NCI-H82 (cell line): ENCODE data around the gene ONECUT2.

Source experiments
- DNase-seq: peaks from one replicate; lab custom pipeline; 2025; lab: John Stamatoyannopoulos, UW

ONECUT2 gene

DNA sequence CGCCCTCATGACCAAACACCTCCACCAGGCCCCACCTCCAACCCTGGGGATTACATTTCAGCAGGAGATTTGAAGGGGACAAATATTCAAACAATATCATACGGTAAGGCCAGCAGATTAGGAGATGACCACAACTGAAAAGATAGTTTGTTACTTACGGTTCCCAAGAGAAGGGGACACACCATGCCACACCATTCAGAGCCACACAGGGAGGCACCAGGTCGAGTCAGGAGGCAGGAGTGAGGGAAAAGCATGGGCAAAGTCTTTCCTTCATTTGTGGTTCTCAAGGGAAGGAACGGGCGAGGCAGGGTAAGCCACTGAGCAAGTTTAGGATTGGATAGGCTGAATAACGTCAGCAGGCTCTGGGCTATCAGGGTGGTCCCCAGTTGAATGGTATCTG lies 94.0 kb downstream of the ONECUT2 start:
- DNase-seq, result no peak

DNA sequence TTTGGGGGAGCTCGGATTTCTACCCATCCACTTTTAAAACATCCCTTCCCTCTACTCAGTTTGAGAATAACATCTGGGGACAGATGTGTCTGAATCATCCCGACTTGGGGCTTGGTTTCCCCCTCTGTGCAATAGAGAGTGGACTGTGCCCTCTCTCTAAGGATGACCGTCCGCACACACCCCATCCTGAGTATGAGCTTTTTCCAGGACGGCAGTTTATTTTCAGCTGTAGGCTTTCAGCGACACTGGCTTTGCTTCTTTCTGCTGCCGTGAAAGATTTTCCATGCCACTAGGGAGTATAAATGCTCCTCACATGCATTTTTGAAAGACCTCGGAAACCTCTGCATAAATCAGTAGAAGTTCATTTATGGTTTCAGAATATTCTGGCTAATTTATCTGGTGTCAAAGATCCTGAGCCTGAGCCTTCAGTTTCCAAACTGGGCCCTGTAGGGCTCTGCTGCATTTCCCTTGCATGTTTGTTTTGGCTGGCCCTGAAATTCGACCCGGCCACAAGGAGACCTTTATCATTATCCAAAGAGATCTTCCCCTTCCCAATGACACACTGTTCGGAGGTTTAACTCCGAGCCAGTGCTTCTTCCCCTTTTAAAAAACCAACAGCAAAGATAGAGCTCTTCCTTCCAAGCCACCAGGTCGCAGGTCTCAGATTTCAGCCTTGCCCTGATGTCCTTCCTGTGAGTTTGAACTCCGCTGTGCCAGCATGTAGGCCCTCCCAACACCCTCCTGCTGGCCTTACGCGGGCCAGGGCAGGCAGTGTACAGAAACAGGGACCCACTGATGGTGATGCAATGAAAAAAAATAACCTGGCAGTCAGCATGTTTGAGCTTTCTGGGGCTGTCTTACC lies 98.1 kb downstream of the ONECUT2 start:
- DNase-seq, result no peak

- no peak for DNase-seq
These were observed 98.8 kb downstream of the ONECUT2 start for GRCh38 chr18:57533868-57534510.

- DNase-seq, result peak; percentile 7
These were observed 99.3 kb downstream of the ONECUT2 start for GRCh38 chr18:57534511-57534909.

DNA sequence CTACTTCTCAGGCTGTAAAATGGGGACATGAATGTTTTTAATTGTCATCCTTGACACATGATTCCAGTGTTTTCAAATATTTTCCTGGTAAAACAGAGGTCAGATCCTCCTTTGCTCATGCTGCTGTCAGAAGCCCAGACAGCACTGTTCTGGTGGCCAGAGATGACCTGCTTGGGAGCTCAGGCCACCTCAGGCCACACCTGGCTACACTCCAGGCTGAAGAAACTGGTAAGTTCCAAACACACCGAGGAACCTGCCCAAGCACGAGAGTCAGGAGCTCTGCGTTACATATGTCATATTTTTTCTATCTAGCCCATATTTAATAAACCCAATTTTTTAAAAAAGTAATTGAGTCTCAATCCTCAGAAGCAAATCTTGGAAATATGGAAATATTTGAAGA lies 103.4 kb downstream of the ONECUT2 start:
- no peak for DNase-seq

DNA sequence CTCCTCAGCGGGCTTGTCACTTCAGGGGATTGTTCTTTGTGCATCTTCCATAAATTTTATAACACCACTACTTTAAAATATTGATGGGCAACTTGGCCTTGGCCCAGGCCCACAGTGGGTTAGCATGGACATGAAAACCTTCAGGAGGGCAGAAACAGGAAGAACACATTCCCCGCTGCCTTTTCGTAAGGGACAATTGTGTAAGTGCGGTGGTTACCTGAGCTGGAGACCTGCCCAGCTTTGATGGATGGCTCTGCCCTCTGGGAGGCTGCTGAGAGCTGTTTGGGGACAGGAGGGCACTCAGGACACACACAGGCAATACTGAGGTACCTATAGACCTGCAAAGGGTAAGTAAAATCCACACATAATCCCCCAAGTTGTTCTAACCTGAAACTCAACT lies 104.5 kb downstream of the ONECUT2 start:
- no peak for DNase-seq
